ENCODE measurements around the gene NPAS4.

The NPAS4 gene

GRCh38 chr11:66407651-66408050 lies 13.2 kb upstream of the NPAS4 start:
- TF ChIP-seq, protein P1, sequence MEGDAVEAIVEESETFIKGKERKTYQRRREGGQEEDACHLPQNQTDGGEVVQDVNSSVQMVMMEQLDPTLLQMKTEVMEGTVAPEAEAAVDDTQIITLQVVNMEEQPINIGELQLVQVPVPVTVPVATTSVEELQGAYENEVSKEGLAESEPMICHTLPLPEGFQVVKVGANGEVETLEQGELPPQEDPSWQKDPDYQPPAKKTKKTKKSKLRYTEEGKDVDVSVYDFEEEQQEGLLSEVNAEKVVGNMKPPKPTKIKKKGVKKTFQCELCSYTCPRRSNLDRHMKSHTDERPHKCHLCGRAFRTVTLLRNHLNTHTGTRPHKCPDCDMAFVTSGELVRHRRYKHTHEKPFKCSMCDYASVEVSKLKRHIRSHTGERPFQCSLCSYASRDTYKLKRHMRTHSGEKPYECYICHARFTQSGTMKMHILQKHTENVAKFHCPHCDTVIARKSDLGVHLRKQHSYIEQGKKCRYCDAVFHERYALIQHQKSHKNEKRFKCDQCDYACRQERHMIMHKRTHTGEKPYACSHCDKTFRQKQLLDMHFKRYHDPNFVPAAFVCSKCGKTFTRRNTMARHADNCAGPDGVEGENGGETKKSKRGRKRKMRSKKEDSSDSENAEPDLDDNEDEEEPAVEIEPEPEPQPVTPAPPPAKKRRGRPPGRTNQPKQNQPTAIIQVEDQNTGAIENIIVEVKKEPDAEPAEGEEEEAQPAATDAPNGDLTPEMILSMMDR (conservative IDR thresholded peaks at IDR 0.05; ENCODE audit: low read depth, low read length): no peak
- Histone ChIP-seq H3K27me3 (ENCODE audit: insufficient read depth, low read depth) (peaks cover 87% of the 10 kb centered on the region), H3K4me2 (no peak overlapping the region), H3K36me3 (ENCODE audit: insufficient read depth) (no peaks in the 10 kb centered on the region), H3K4me1 (ENCODE audit: low read depth, poor library complexity, severe bottlenecking) (no peaks in the 10 kb centered on the region), H3K4me3 (IDR thresholded peaks at IDR 0.05; ENCODE audit: insufficient read depth, low read depth, low read length) (no peak overlapping the region), H4K20me1 (ENCODE audit: insufficient read depth) (no peaks in the 10 kb centered on the region), H3K9ac (no peak overlapping the region), H3K79me2 (ENCODE audit: insufficient read depth, low read depth) (no peaks in the 10 kb centered on the region), H3K27ac (no peak overlapping the region), H2AFZ (ENCODE audit: low read depth) (no peak overlapping the region)

DNA sequence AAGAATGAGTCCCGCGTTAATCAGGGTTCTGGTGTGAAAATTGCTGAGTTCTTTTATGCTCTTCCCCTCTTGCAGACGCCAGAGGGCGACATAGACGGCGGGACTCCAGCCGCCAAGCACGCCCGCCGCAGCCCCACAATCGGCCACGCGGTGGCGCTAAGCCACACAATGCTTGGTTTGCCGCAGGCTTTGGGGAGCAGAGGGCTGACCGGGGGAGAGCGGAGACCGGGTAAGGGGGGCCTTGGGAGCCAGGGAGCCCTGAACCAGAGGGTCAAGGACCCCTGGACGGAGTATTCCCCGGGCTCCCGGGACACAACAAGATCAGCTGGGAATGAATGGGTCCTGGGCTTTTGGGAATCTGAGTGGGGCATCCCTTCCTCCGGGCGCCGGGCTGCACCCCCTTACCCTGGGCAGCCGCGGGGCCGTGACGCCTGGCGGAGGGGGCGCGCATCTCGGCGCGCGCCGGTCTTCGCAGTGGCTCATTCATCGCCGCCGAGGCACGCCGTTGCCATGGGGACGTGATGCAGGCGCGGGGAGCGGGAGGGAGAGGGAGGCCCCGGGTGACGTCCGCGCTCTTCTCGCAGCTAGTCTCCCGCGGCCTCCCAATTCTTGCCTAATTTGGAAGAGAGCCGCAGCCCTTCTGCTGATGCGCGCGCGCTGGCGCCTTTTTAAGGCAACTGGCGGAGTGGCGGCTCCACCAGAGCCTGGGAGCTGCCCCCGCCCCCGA lies 12.2 kb upstream of the NPAS4 start:
- no peak overlapping the region for H3K27ac ChIP-seq
- peak overlapping the region; percentile 62; the same call in 1 of the 2 replicates for H2AFZ ChIP-seq (ENCODE audit: low read depth)
- no peaks in the 10 kb centered on the region for H3K4me1 ChIP-seq (ENCODE audit: low read depth, poor library complexity, severe bottlenecking)
- H3K27me3 ChIP-seq (ENCODE audit: insufficient read depth, low read depth): peaks cover 85% of the 10 kb centered on the region
- no peak overlapping the region for H3K9ac ChIP-seq
- TF ChIP-seq, protein P1 (conservative IDR thresholded peaks at IDR 0.05; ENCODE audit: low read depth, low read length): peak; percentile 97
- H3K4me2 ChIP-seq: peak overlapping the region; percentile 78
- no peaks in the 10 kb centered on the region for H4K20me1 ChIP-seq (ENCODE audit: insufficient read depth)
- no peak overlapping the region for H3K4me3 ChIP-seq (IDR thresholded peaks at IDR 0.05; ENCODE audit: insufficient read depth, low read depth, low read length)
- H3K36me3 ChIP-seq (ENCODE audit: insufficient read depth): no peaks in the 10 kb centered on the region
- H3K79me2 ChIP-seq (ENCODE audit: insufficient read depth, low read depth): no peaks in the 10 kb centered on the region

- Histone ChIP-seq H2AFZ (ENCODE audit: low read depth) (peak overlapping the region; percentile 62; the same call in 1 of the 2 replicates), H3K9ac (no peak overlapping the region), H3K4me3 (IDR thresholded peaks at IDR 0.05; ENCODE audit: insufficient read depth, low read depth, low read length) (no peak overlapping the region), H3K36me3 (ENCODE audit: insufficient read depth) (no peaks in the 10 kb centered on the region), H3K4me1 (ENCODE audit: low read depth, poor library complexity, severe bottlenecking) (no peaks in the 10 kb centered on the region), H3K27ac (no peak overlapping the region), H3K79me2 (ENCODE audit: insufficient read depth, low read depth) (no peaks in the 10 kb centered on the region), H4K20me1 (ENCODE audit: insufficient read depth) (no peaks in the 10 kb centered on the region), H3K27me3 (ENCODE audit: insufficient read depth, low read depth) (peaks cover 85% of the 10 kb centered on the region), H3K4me2 (no peak overlapping the region)
- TF ChIP-seq, protein P1 (conservative IDR thresholded peaks at IDR 0.05; ENCODE audit: low read depth, low read length): no peak
Measured at GRCh38 chr11:66409226-66409625, 11.6 kb upstream of the NPAS4 start.

- H3K36me3 ChIP-seq (ENCODE audit: insufficient read depth): no peaks in the 10 kb centered on the region
- no peak overlapping the region for H3K4me2 ChIP-seq
- H3K9ac ChIP-seq: no peak overlapping the region
- H4K20me1 ChIP-seq (ENCODE audit: insufficient read depth): no peaks in the 10 kb centered on the region
- TF ChIP-seq, protein P1 (conservative IDR thresholded peaks at IDR 0.05; ENCODE audit: low read depth, low read length): no peak
- H3K79me2 ChIP-seq (ENCODE audit: insufficient read depth, low read depth): no peaks in the 10 kb centered on the region
- no peaks in the 10 kb centered on the region for H3K4me1 ChIP-seq (ENCODE audit: low read depth, poor library complexity, severe bottlenecking)
- H3K27ac ChIP-seq: no peak overlapping the region
- no peak overlapping the region for H2AFZ ChIP-seq (ENCODE audit: low read depth)
- peaks cover 86% of the 10 kb centered on the region for H3K27me3 ChIP-seq (ENCODE audit: insufficient read depth, low read depth)
- no peak overlapping the region for H3K4me3 ChIP-seq (IDR thresholded peaks at IDR 0.05; ENCODE audit: insufficient read depth, low read depth, low read length)
Measured at GRCh38 chr11:66410191-66410590, 10.6 kb upstream of the NPAS4 start.
